CMK (cell line): ENCODE measurements around the gene PABPN1L.
"Not testable (repeated sequence)": the region's sequence is repeated elsewhere in the genome, so short reads cannot be mapped to it uniquely, and the experiment has no call there.

Experiments
- DNase-seq: peaks from one replicate; pipeline ENCODE4 v3.0.0-alpha.2; 2010; ENCODE audit warnings: low read depth

The PABPN1L gene

GRCh38 chr16:88827727-88828126 lies 38.7 kb downstream of the PABPN1L start:
- no peak for DNase-seq

- DNase-seq: no peak
These were observed 40.2 kb downstream of the PABPN1L start for GRCh38 chr16:88826070-88826840.

GRCh38 chr16:88825146-88825545 lies 41.3 kb downstream of the PABPN1L start:
- DNase-seq: no peak

- DNase-seq: no peak
These were observed 42.0 kb downstream of the PABPN1L start for GRCh38 chr16:88824256-88825077.

GRCh38 chr16:88823646-88824045 lies 42.8 kb downstream of the PABPN1L start:
- not testable (repeated sequence) for DNase-seq

GRCh38 chr16:88822281-88823040 lies 44.0 kb downstream of the PABPN1L start:
- DNase-seq: no peak

GRCh38 chr16:88821168-88821850 lies 45.2 kb downstream of the PABPN1L start:
- no peak for DNase-seq

- no peak for DNase-seq
These were observed 46.0 kb downstream of the PABPN1L start for GRCh38 chr16:88820385-88821025.

- no peak for DNase-seq
These were observed 47.3 kb downstream of the PABPN1L start for GRCh38 chr16:88819126-88819525.

GRCh38 chr16:88818575-88818874 lies 47.9 kb downstream of the PABPN1L start:
- no peak for DNase-seq

GRCh38 chr16:88817785-88818574 lies 48.5 kb downstream of the PABPN1L start:
- DNase-seq: no peak

GRCh38 chr16:88816736-88817535 lies 49.5 kb downstream of the PABPN1L start:
- no peak for DNase-seq

- DNase-seq: no peak
These were observed 50.4 kb downstream of the PABPN1L start for GRCh38 chr16:88815901-88816589.

- no peak for DNase-seq
These were observed 51.2 kb downstream of the PABPN1L start for GRCh38 chr16:88815227-88815626.

GRCh38 chr16:88814144-88814502 lies 52.3 kb downstream of the PABPN1L start:
- DNase-seq: no peak
